Measurements from ENCODE around the gene RAE1.

- TF ChIP-seq CTCF (IDR thresholded peaks at IDR 0.05; ENCODE audit: poor library complexity) (no peak), EZH2phosphoT487 (IDR thresholded peaks at IDR 0.05; ENCODE audit: low read depth, severe bottlenecking, unreplicated experiment) (no peak), EZH2 (IDR thresholded peaks at IDR 0.05; ENCODE audit: borderline replicate concordance) (no peak)
Observed at GRCh38 chr20:57416296-57417022, 65.4 kb downstream of the RAE1 start.
